ENCODE data around the gene SREK1. TPM values are rescaled to one million over a fixed set of nuclear protein-coding genes. Genes with fewer than 3 reads are reported as not detected.

The SREK1 gene
- total RNA-seq, 1 experiment from 2014 or later = 65.6 TPM

DNA sequence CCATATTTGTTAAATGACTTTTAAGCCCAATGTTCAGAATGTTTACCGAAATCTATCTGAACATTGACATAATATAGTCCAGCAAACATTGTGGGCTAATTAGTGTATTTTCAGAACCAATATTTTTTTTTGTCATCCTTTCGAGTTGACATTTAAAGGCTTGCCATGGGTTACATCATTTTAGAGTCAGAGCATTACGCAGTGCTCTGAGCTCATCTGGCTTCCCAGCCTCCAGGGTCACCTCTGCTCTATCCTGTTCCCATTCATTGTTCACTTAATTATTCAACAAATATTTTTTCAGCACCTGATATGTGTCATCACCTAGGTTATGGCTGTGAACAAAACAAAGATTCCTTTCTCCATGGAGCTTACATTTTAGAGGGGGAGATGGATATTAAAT, 80.2 kb downstream of the SREK1 start:
- Histone ChIP-seq H3K79me2 (ENCODE audit: insufficient read depth, low read length) (no peaks in the 10 kb centered on the region), H3K9me2 (ENCODE audit: insufficient read depth) (no peaks in the 10 kb centered on the region), H2AFZ (ENCODE audit: low read depth, low read length, poor library complexity, severe bottlenecking) (no peak overlapping the region), H3K27me3 (ENCODE audit: insufficient read depth, low read length) (no peaks in the 10 kb centered on the region), H3K9ac (ENCODE audit: low read length) (no peak overlapping the region), H3K4me1 (ENCODE audit: control insufficient read depth in 1 of 2, insufficient read depth in 2 of 2, low read length in 2 of 2) (no peaks in the 10 kb centered on the region), H3K27ac (ENCODE audit: low read depth, low read length) (no peak overlapping the region), H3K36me3 (ENCODE audit: control insufficient read depth in 1 of 2, insufficient read depth in 2 of 2, low read length in 2 of 2) (no peaks in the 10 kb centered on the region), H4K20me1 (ENCODE audit: insufficient read depth) (no peaks in the 10 kb centered on the region), H3K4me3 (replicated peaks in 1 of 2; ENCODE audit: low read depth in 1 of 2, low read length in 2 of 2) (no peak overlapping the region), H3K9me3 (ENCODE audit: control insufficient read depth in 1 of 2, insufficient read depth in 1 of 2, low read depth in 1 of 2, low read length in 2 of 2) (no peaks in the 10 kb centered on the region), H3K4me2 (ENCODE audit: low read length) (no peak overlapping the region)
- BruUV-seq (replicated peaks) = no TSS peak
- CTCF ChIA-PET = interaction anchor here (0.9 kb wide), 2 partner anchors 50 to 53 kb away, joined by 3 to 4 read pairs; no protein-coding TSS in a partner anchor
- ATAC-seq = no peak
- intact Hi-C loops (cut with micrococcal nuclease) = loop anchor here (5.0 kb wide), 1 partner anchor 52 kb away; no protein-coding TSS in a partner anchor
- POLR2A ChIA-PET = no interaction called here
- RAD21 ChIA-PET (ENCODE audit: low non-redundant PET in 1 of 2, low total read pairs in 2 of 2, uncharacterized antibody in 2 of 2, unreplicated experiment in 2 of 2) = no interaction called here
- TF ChIP-seq ZNF274 (IDR thresholded peaks at IDR 0.05; ENCODE audit: low read depth, low read length) (no peak), EZH2 (IDR thresholded peaks at IDR 0.05) (no peak), SP1 (IDR thresholded peaks at IDR 0.05; ENCODE audit: low read depth) (no peak), SIN3A (IDR thresholded peaks at IDR 0.05; ENCODE audit: low read depth) (no peak), TCF7L2 (IDR thresholded peaks at IDR 0.05; ENCODE audit: borderline replicate concordance, extremely low read depth, insufficient read depth, insufficient read length) (no peak), CEBPB (IDR thresholded peaks at IDR 0.05; ENCODE audit: low read depth) (no peak), POLR2A (IDR thresholded peaks at IDR 0.05; ENCODE audit: borderline replicate concordance, extremely low read depth, insufficient read depth, insufficient read length) (no peak), REST (IDR thresholded peaks at IDR 0.05; ENCODE audit: low read depth) (no peak), JUND (IDR thresholded peaks at IDR 0.05) (no peak), RAD21 (IDR thresholded peaks at IDR 0.05; ENCODE audit: low read depth) (no peak), SRF (IDR thresholded peaks at IDR 0.05; ENCODE audit: low read depth) (no peak), FOSL1 (IDR thresholded peaks at IDR 0.05; ENCODE audit: low read depth) (no peak), YY1 (IDR thresholded peaks at IDR 0.05; ENCODE audit: extremely low read depth, insufficient replicate concordance, low read depth, low read length) (no peak), EZH2phosphoT487 (IDR thresholded peaks at IDR 0.05; ENCODE audit: borderline replicate concordance) (no peak), CBX3 (IDR thresholded peaks at IDR 0.05; ENCODE audit: low read depth) (no peak), ZFX (IDR thresholded peaks at IDR 0.05) (no peak), EGR1 (IDR thresholded peaks at IDR 0.05; ENCODE audit: low read depth) (no peak)
- TF ChIP-seq, protein P1, sequence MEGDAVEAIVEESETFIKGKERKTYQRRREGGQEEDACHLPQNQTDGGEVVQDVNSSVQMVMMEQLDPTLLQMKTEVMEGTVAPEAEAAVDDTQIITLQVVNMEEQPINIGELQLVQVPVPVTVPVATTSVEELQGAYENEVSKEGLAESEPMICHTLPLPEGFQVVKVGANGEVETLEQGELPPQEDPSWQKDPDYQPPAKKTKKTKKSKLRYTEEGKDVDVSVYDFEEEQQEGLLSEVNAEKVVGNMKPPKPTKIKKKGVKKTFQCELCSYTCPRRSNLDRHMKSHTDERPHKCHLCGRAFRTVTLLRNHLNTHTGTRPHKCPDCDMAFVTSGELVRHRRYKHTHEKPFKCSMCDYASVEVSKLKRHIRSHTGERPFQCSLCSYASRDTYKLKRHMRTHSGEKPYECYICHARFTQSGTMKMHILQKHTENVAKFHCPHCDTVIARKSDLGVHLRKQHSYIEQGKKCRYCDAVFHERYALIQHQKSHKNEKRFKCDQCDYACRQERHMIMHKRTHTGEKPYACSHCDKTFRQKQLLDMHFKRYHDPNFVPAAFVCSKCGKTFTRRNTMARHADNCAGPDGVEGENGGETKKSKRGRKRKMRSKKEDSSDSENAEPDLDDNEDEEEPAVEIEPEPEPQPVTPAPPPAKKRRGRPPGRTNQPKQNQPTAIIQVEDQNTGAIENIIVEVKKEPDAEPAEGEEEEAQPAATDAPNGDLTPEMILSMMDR (IDR thresholded peaks at IDR 0.05 in 2 of 3, conservative IDR thresholded peaks at IDR 0.05 in 1 of 3; ENCODE audit: borderline replicate concordance in 1 of 3, insufficient read depth in 1 of 3, low read depth in 2 of 3, low read length in 2 of 3) = no peak
- TF ChIP-seq, protein P2, sequence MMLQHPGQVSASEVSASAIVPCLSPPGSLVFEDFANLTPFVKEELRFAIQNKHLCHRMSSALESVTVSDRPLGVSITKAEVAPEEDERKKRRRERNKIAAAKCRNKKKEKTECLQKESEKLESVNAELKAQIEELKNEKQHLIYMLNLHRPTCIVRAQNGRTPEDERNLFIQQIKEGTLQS (IDR thresholded peaks at IDR 0.05) = no peak
- TF ChIP-seq, protein P3, sequence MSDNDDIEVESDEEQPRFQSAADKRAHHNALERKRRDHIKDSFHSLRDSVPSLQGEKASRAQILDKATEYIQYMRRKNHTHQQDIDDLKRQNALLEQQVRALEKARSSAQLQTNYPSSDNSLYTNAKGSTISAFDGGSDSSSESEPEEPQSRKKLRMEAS (IDR thresholded peaks at IDR 0.05) = no peak
- no peak for DNase-seq (ENCODE audit: low read depth, low spot score)
